GDM1 (cell line): Measurements from ENCODE around the gene TGIF2.
"Not testable (repeated sequence)": the region's sequence is repeated elsewhere in the genome, so short reads cannot be mapped to it uniquely, and the experiment has no call there.

ENCODE experiments used
- DNase-seq: peaks from one replicate; lab custom pipeline; 2025; lab: John Stamatoyannopoulos, UW

The TGIF2 gene

GRCh38 chr20:36578356-36579041 lies 5.1 kb downstream of the TGIF2 start:
- no peak for DNase-seq

GRCh38 chr20:36579996-36580545 lies 6.7 kb downstream of the TGIF2 start:
- DNase-seq, result no peak

- DNase-seq, result no peak
These were observed 8.9 kb downstream of the TGIF2 start for GRCh38 chr20:36582322-36582721.

GRCh38 chr20:36582821-36583220 lies 9.4 kb downstream of the TGIF2 start:
- no peak for DNase-seq

- DNase-seq, result no peak
These were observed 10.7 kb downstream of the TGIF2 start for GRCh38 chr20:36584018-36584481.

GRCh38 chr20:36585410-36586125 lies 12.2 kb downstream of the TGIF2 start:
- no peak for DNase-seq

GRCh38 chr20:36587388-36588070 lies 14.1 kb downstream of the TGIF2 start:
- DNase-seq, result no peak

- no peak for DNase-seq
These were observed 17.9 kb downstream of the TGIF2 start for GRCh38 chr20:36591281-36591680.

- no peak for DNase-seq
These were observed 18.7 kb downstream of the TGIF2 start for GRCh38 chr20:36591854-36592641.

- no peak for DNase-seq
These were observed 20.0 kb downstream of the TGIF2 start for GRCh38 chr20:36593347-36593929.

GRCh38 chr20:36599912-36600345 lies 26.5 kb downstream of the TGIF2 start:
- no peak for DNase-seq

- no peak for DNase-seq
These were observed 28.1 kb downstream of the TGIF2 start for GRCh38 chr20:36601540-36601939.

GRCh38 chr20:36604952-36605398 lies 31.6 kb downstream of the TGIF2 start:
- peak; percentile 22 for DNase-seq

GRCh38 chr20:36605399-36606157 lies 32.2 kb downstream of the TGIF2 start, which contains the start of gene RAB5IF:
Gene RAB5IF, plus strand, starts transcription at chr20:36605779. Its CDS starts 173 bp downstream, at chr20:36605952.
- DNase-seq, result peak; percentile 99

GRCh38 chr20:36606158-36607066 lies 33.0 kb downstream of the TGIF2 start:
- no peak for DNase-seq

GRCh38 chr20:36607586-36608387 lies 34.4 kb downstream of the TGIF2 start:
- no peak for DNase-seq

- not testable (repeated sequence) for DNase-seq
These were observed 35.0 kb downstream of the TGIF2 start for GRCh38 chr20:36608388-36608728.

GRCh38 chr20:36611625-36612024 lies 38.2 kb downstream of the TGIF2 start:
- DNase-seq, result no peak

GRCh38 chr20:36613974-36614373 lies 40.6 kb downstream of the TGIF2 start:
- DNase-seq, result no peak
